HUES64 (cell line): ENCODE results near the gene CHN1.

Experiments used
- H3K27ac ChIP-seq: 2 replicates; pipeline ENCODE4 v1.7.0; 2013; ENCODE audit warnings: low read depth, low read length, inconsistent platforms
- H3K27me3 ChIP-seq: 2 replicates; pipeline ENCODE4 v1.6.1; 2013; ENCODE audit warnings: mild to moderate bottlenecking, low read length; ENCODE audit not compliant: insufficient read depth
- H3K36me3 ChIP-seq: 2 replicates; pipeline ENCODE4 v1.6.1; 2013; ENCODE audit warnings: mild to moderate bottlenecking, low read length; ENCODE audit not compliant: insufficient read depth
- H3K4me1 ChIP-seq: 2 replicates; pipeline ENCODE4 v1.6.1; 2013; ENCODE audit warnings: mild to moderate bottlenecking, low read length, moderate library complexity; ENCODE audit not compliant: insufficient read depth
- H3K4me3 ChIP-seq: 2 replicates; pipeline ENCODE4 v1.5.1; 2013; ENCODE audit warnings: mild to moderate bottlenecking, low read length, moderate library complexity
- H3K9ac ChIP-seq: 2 replicates; pipeline ENCODE4 v1.6.1; 2013; ENCODE audit warnings: mild to moderate bottlenecking, low read depth, low read length
- H3K9me3 ChIP-seq: 2 replicates; pipeline ENCODE4 v1.6.1; 2013; ENCODE audit warnings: low read depth, low read length; ENCODE audit not compliant: insufficient read depth
- WGBS: fragments of 150-250, 120-280 bp; methylation state at CpG from one replicate; pipeline ENCODE4 v1.1.7; 2013; ENCODE audit warnings: missing lambda C conversion rate; 5-methylcytosine and 5-hydroxymethylcytosine counted together

CHN1 gene

DNA sequence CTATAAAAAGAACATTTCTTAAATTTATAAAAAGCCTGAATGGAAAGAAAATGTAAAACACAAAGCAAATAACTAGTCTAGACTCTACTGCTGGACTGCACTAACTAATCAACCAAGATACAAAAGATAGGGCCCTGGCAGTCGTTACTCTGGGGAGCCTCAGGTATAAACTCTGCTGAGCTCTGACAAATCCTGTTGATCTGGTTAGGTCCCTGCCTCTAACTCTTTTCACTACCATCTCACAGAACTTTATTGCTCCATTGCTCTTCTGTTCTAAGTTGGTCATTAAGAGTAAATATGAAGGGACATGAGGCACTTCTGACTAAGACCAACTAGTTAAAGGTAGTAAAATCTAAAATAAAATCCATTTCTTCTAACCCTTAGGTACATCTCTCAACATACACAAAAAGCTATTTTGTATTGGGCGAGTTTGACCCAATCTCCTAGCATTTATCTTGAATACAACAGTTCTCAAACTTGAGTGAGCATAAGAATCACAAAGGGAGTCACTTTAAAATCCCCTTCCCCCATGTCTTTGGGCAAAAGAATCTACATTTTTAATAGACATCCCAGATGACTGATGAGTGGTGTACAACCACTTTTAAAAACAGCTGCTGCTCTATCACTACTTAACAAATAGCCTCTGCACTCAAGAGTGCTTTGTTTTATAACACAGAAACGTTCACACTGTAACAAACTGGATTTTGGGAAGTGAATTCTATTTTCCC, 2.5 kb downstream of the CHN1 start:
- H3K27ac ChIP-seq, result no peak overlapping the region
- WGBS, result 37% methylated on average over 3 of the region's 3 CpGs
- H3K4me1 ChIP-seq, result peaks cover 57% of the 10 kb centered on the region
- H3K27me3 ChIP-seq, result no peaks in the 10 kb centered on the region
- H3K9ac ChIP-seq, result no peak overlapping the region
- H3K4me3 ChIP-seq, result 0 out of 2 replicates have a peak overlapping the region, but pooled peaks have one; percentile 3
- H3K9me3 ChIP-seq, result no peaks in the 10 kb centered on the region
- H3K36me3 ChIP-seq, result no peaks in the 10 kb centered on the region

DNA sequence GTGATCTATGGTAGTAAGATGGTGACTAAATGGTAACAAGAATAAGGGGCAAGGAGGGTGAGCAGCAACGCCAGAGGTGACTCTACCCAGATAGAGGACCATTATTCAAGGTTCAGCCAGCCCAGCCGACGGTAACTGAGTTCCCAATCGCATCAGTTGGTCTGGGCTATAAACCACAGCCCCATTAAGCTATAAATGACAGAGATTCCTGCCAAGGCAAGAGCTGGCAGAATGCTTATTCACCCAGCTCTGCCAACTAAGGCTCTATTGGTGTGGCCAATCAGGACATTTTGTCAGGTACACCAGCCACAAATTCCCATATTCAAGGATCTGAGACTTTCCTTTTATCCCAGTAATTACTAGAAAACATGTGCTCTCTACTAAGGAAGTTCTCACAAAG, 3.6 kb downstream of the CHN1 start:
- Histone ChIP-seq H3K9ac (no peak overlapping the region), H3K4me3 (no peak overlapping the region), H3K36me3 (no peaks in the 10 kb centered on the region), H3K27ac (no peak overlapping the region), H3K27me3 (no peaks in the 10 kb centered on the region), H3K4me1 (peaks cover 50% of the 10 kb centered on the region), H3K9me3 (no peaks in the 10 kb centered on the region)
- 91% methylated on average over 4 of the region's 4 CpGs for WGBS

DNA sequence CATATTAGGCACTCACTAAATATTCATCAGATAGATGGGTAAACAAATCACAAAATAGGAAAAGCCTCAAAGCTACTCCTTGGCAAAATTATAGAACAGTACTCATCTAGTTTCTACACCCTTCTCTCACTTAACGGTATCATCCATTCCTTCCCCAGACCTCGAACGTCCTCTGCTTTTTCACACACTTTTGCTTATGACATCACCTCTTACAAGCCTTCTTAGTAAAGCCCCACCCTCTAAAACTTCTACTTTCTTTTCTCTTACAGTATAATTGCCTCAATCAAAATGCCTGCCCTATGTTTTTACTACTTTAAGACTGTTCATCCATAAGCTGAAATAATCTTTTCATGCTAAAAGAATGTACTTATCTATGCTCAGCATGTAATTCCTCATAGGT, 8.1 kb downstream of the CHN1 start:
- H3K27ac ChIP-seq, result no peak overlapping the region
- 85% methylated on average over 3 of the region's 3 CpGs for WGBS

DNA sequence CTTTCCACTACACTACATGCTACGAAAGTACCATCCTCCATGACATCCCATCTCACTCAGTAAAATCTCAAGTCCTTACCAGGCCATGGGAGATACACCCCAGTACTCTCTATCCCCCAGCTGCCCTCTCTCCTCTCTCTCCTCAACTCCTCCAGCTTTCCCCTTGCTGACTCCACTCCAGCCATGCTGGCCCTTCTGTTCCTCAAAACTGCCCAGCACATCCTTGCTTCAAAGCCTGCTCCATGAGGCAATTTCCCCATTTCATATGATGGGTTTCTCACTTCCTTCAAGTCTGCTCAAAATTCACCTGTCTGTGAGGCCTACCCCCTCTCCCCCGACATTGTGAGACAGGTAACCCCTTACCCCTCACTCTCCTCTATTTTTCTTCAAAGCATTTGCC, 8.6 kb downstream of the CHN1 start:
- WGBS, result 94% methylated on average over 2 of the region's 2 CpGs
- Histone ChIP-seq H3K36me3 (no peaks in the 10 kb centered on the region), H3K27ac (no peak overlapping the region), H3K4me3 (no peak overlapping the region), H3K9ac (no peak overlapping the region), H3K27me3 (no peaks in the 10 kb centered on the region), H3K9me3 (no peaks in the 10 kb centered on the region), H3K4me1 (peaks cover 34% of the 10 kb centered on the region)

More for the DNA sequence above, 8.1 kb downstream of the CHN1 start:
- H3K27me3 ChIP-seq, result no peaks in the 10 kb centered on the region
- H3K36me3 ChIP-seq, result no peaks in the 10 kb centered on the region
- no peak overlapping the region for H3K4me3 ChIP-seq
- H3K9me3 ChIP-seq, result no peaks in the 10 kb centered on the region
- H3K4me1 ChIP-seq, result peaks cover 33% of the 10 kb centered on the region
- no peak overlapping the region for H3K9ac ChIP-seq

DNA sequence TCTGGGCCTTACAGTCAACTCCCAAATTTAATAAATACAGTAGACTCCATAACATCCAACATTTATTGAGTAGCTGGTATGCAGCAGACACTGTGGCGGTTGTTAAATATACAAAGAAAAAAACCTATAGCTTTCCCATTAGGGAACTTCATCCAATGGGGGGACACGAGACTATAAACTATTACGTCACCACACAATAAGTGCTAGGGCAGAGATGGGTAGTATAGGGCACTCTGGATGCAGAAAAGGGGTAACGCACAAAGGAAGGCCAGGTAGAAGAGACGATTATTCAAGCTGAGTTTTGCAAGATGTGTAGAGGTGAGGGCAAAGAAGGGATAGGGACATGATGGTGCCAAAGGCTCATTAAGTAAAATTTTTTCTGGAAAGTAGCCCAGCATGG, 10.8 kb downstream of the CHN1 start:
- H3K9me3 ChIP-seq, result no peaks in the 10 kb centered on the region
- H3K27me3 ChIP-seq, result no peaks in the 10 kb centered on the region
- no peak overlapping the region for H3K4me3 ChIP-seq
- H3K4me1 ChIP-seq, result peaks cover 47% of the 10 kb centered on the region
- no peak overlapping the region for H3K27ac ChIP-seq
- WGBS, result 89% methylated on average over 5 of the region's 5 CpGs
- H3K36me3 ChIP-seq, result no peaks in the 10 kb centered on the region
- H3K9ac ChIP-seq, result no peak overlapping the region

DNA sequence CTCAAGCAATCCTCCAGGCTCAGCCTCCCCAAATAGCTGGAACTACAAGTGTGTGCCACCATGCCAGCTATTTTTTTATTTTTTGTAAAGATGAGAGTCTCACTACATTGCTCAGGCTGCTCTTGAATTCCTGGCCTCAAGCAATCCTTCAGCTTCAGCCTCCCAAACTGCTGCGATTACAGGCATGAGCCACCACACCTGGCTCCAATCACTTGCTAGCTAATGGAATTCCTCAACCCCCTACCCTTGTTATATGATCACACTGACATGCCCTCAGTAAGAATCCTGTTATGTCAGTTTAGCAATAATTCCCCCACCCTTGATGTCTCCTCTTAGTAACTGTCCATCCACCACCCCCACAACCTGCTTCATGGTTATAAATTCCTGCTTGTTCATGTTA, 12.3 kb downstream of the CHN1 start:
- H3K9ac ChIP-seq, result no peak overlapping the region
- peaks cover 36% of the 10 kb centered on the region for H3K4me1 ChIP-seq
- no peaks in the 10 kb centered on the region for H3K36me3 ChIP-seq
- no peak overlapping the region for H3K27ac ChIP-seq
- no peaks in the 10 kb centered on the region for H3K27me3 ChIP-seq
- H3K9me3 ChIP-seq, result no peaks in the 10 kb centered on the region
- WGBS, result 97% methylated on average over 1 of the region's 1 CpG
- no peak overlapping the region for H3K4me3 ChIP-seq

DNA sequence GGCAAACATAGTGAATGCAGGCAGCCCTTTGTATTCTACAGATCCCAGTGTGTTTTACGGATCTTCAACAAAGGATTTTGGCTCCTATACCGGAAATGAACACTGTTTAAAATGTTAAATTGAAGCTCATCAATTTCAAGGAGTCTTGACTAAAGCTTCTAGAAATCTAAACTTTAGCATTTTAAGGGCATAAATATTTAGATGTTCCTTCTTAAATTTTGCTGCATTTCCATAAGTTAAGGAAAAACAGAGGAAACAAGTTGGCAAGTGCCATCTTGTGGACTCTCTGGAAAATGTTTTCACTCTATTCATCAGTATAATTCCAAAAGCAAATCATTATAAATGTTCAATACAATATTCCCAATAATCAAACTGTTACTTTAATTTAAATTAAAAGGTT, 19.6 kb downstream of the CHN1 start:
- 70% methylated on average over 2 of the region's 2 CpGs for WGBS
- no peak overlapping the region for H3K4me3 ChIP-seq
- no peaks in the 10 kb centered on the region for H3K36me3 ChIP-seq
- H3K27ac ChIP-seq, result peak overlapping the region; percentile 75
- H3K9me3 ChIP-seq, result no peaks in the 10 kb centered on the region
- peaks cover 23% of the 10 kb centered on the region for H3K4me1 ChIP-seq
- no peaks in the 10 kb centered on the region for H3K27me3 ChIP-seq
- no peak overlapping the region for H3K9ac ChIP-seq

DNA sequence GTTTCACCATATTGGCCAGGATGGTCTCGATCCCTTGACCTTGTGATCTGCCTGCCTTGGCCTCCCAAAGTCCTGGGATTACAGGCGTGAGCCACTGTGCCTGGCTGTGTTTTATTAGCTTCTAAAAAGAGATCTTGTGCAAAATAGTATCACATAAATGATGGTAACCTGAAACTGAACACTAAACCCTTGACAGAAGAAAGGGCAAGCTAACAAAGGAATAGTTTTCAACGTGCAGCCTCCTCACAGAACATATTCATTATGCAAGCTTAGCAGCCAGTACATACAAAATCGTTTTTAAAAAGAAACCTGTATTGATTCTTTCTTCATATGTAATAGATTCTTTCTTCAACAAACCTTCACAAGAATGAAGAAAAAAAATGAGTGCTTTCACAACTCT, 20.6 kb downstream of the CHN1 start:
- Histone ChIP-seq H3K27ac (0 out of 2 replicates have a peak overlapping the region, but pooled peaks have one; percentile 1), H3K36me3 (no peaks in the 10 kb centered on the region), H3K9ac (no peak overlapping the region), H3K9me3 (no peaks in the 10 kb centered on the region), H3K4me3 (no peak overlapping the region), H3K4me1 (peaks cover 19% of the 10 kb centered on the region), H3K27me3 (no peaks in the 10 kb centered on the region)
- 62% methylated on average over 4 of the region's 4 CpGs for WGBS

DNA sequence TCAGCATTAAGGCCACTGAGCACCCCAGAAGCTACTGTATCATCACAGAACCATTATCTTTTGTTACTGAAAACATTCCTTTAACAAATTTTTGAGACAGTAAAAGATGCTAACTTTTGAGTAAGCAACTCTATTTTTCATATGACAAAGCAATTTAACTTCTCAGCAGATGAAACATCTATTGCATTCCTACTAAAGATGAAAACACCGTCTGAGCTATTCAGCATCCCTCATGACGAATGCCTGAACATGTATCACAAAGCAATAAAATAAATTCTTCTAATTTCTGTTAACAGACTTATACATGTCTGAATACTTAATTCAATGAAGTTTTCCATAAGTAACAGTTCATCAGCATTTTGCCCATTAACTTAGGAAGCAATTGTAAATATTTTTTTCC, 23.9 kb downstream of the CHN1 start:
- Histone ChIP-seq H3K27ac (no peak overlapping the region), H3K9me3 (no peaks in the 10 kb centered on the region), H3K27me3 (no peaks in the 10 kb centered on the region), H3K9ac (no peak overlapping the region), H3K4me1 (peaks cover 36% of the 10 kb centered on the region), H3K36me3 (no peaks in the 10 kb centered on the region), H3K4me3 (no peak overlapping the region)
- 93% methylated on average over 2 of the region's 2 CpGs for WGBS

DNA sequence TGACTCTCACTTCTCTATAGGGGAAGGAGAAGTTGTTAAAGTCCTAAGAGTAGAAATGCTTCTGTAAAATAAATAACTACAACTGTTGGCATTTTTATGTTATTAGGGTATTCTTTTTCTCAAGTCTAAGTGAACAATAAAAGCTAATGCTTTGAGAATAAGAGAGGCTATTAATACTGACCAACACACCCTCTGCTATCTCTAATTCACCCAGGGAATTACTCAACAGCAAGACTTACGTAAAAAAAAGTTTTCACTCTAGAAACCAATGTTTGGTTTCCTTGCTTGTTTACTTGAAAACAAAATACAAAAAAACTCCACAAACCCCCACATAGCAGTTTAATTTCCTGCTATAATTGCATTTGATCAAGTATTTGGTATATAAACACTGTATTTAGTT, 25.2 kb downstream of the CHN1 start:
- H3K27ac ChIP-seq, result no peak overlapping the region
- no peaks in the 10 kb centered on the region for H3K27me3 ChIP-seq
- peaks cover 29% of the 10 kb centered on the region for H3K4me1 ChIP-seq
- no peak overlapping the region for H3K9ac ChIP-seq
- H3K9me3 ChIP-seq, result no peaks in the 10 kb centered on the region
- H3K36me3 ChIP-seq, result no peaks in the 10 kb centered on the region
- H3K4me3 ChIP-seq, result no peak overlapping the region
- WGBS, result 85% methylated on average over 1 of the region's 1 CpG

DNA sequence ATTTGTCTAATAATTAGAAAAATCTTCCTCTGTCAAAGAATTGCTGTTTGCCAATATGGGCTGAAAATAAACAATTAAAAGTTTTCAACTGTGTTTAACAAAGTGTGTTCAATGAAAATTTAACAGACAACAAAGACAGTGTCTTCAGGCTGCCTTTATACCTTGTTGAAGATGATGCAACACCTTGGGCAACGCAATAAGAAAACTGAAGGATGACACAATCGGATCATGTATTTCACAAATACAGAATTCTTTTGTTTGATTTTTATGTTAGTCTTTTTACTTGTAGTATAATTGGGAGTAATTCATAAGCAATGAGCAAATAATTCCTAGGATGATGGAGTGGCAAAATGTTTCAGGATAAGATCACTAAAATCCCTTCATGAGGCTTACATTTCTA, 27.8 kb downstream of the CHN1 start:
- no peaks in the 10 kb centered on the region for H3K27me3 ChIP-seq
- 100% methylated on average over 2 of the region's 2 CpGs for WGBS
- no peaks in the 10 kb centered on the region for H3K36me3 ChIP-seq
- peaks cover 42% of the 10 kb centered on the region for H3K4me1 ChIP-seq
- no peak overlapping the region for H3K9ac ChIP-seq
- no peak overlapping the region for H3K27ac ChIP-seq
- H3K4me3 ChIP-seq, result no peak overlapping the region
- H3K9me3 ChIP-seq, result no peaks in the 10 kb centered on the region

DNA sequence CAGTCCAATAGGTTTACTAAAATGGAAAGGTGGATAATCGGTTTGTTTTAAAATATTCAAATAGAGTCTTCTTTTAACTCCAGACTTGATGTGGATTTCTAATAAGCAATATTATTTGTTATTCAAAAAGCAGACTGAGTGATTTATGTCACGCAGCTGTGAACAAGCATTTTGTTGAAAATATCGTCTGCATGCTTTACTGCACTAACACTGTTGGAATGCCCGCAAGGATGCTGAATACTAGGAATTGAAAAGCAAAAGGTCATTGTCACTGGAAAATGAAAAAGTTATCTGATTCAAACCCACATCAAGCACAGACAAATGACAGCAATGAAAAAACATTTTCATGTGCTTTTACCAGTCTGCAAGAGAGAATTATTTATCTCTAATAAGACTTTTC, 31.1 kb downstream of the CHN1 start:
- peaks cover 5% of the 10 kb centered on the region; the same call in 1 of the 2 replicates for H3K36me3 ChIP-seq
- peaks cover 54% of the 10 kb centered on the region for H3K4me1 ChIP-seq
- H3K9me3 ChIP-seq, result no peaks in the 10 kb centered on the region
- WGBS, result 91% methylated on average over 3 of the region's 4 CpGs
- no peak overlapping the region for H3K27ac ChIP-seq
- no peaks in the 10 kb centered on the region for H3K27me3 ChIP-seq
- no peak overlapping the region for H3K4me3 ChIP-seq
- H3K9ac ChIP-seq, result no peak overlapping the region
